ENCODE measurements around the gene PJA2.
"Not testable (repeated sequence)": the region's sequence is repeated elsewhere in the genome, so short reads cannot be mapped to it uniquely, and the experiment has no call there.

The PJA2 gene

GRCh38 chr5:109309326-109310063 is 100.3 kb downstream of the PJA2 start:
- DNase-seq (ENCODE audit: low read depth): no peak

- no peak for DNase-seq (ENCODE audit: low read depth)
These were observed 101.8 kb downstream of the PJA2 start for GRCh38 chr5:109307951-109308350.

DNA sequence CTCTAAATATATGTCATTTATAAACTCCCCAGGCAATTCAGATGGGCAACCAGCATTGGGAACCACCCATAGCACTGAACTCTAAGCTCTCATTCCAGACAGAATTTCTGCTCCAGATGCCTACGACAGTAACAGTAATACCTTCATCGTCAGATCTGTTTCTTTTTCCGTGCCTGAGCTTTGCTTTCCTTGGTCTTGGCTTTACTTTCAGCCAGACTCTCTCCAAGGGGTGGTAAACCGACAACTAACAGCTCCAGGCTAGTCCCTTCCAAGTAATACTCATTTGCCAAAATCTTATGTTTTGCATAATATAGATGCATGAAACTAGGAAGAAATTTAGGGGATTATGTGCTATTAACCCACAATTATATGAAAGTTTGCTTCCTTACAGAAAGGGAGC is 102.3 kb downstream of the PJA2 start:
- no peak for DNase-seq (ENCODE audit: low read depth)

GRCh38 chr5:109305352-109305751 is 104.4 kb downstream of the PJA2 start:
- no peak for DNase-seq (ENCODE audit: low read depth)

DNA sequence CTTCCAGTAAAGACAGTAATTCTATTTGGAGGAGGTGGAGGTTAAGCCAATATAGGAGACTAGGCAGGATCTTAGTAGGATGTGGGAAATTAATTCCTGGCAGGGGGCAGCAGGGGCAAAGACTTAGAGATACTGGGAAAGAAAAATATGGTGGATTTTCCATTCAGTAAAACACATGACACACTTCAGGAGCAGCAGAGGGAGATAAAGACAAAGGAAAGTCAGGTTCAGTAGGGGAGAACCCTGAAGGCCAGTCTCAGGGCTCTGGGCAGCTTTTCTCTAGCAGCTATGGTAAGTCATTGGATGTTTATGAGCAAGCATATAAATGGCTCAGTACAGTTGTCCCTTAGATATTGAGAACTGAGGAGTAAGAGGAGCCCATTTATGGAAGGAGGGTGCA is 105.5 kb downstream of the PJA2 start:
- no peak for DNase-seq (ENCODE audit: low read depth)

- DNase-seq (ENCODE audit: low read depth): no peak
These were observed 109.4 kb downstream of the PJA2 start for GRCh38 chr5:109300367-109300766.

DNA sequence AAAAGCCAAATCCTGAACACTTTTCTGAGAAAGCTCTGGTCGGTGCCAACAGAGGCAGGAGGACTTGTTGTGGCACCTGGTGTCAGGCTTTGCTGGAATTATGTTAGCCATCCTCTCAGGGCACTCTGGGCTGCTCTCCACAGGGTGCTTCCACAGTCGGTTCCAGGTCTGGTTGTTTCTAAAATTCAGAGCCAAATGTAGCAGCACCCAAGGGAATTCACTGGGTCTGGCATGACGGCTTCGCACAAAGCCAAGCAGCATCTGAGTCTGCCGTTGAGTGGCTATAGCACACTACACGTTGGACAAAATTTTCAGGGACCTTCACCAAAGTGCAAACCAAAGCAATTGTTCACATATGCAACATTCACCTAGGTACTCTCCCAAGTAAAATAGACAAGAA is 110.2 kb downstream of the PJA2 start:
- no peak for DNase-seq (ENCODE audit: low read depth)

- no peak for DNase-seq (ENCODE audit: low read depth)
These were observed 111.0 kb downstream of the PJA2 start for GRCh38 chr5:109298794-109299193.

DNA sequence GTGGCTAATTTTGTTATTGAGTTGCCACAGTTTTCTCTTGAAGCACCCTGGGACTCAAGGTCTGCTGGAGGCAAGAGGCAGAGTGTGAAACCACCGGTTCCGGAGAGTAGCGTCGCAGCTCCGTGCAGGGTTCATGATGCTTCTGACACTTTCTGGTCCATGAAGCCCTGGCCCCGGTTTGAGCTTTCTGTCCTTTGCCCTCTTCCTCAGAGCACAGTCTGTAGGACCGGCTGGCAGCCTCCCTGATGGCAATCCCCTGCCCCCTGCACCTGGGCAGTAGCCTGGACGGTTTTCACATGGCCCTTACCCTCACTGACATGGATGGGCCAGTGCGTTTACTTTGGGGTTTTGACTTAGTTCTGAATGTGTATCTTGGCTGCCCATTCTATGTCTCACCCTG is 111.9 kb downstream of the PJA2 start:
- DNase-seq (ENCODE audit: low read depth): no peak

DNA sequence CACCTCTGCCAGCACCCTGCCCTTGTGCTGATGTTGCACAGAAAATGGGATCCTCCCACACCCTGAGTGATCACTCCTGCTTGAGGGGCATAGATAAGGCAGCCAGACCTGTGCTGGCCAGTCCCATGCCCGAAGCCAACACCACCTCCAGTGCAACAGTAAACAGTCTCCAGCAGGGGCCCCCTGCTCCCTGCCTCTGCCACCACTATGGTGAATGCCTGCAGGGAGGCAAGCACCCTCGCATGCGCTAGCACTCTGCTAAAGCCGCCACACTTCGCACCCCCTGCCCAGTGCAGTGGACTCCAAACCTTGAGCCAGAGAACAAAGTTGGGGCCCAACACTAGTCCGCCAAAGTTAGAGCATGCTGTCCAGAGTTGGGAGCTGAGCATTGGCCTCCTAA is 118.7 kb downstream of the PJA2 start:
- DNase-seq (ENCODE audit: low read depth): no peak

GRCh38 chr5:109290231-109290630 is 119.5 kb downstream of the PJA2 start:
- DNase-seq (ENCODE audit: low read depth): no peak

GRCh38 chr5:109286628-109287027 is 123.1 kb downstream of the PJA2 start:
- not testable (repeated sequence) for DNase-seq (ENCODE audit: low read depth)

Measured in GM04503 (cell line).